Osteocyte (in vitro differentiated cells): ENCODE measurements around the gene RPL13. TPM values are rescaled to one million over a fixed set of nuclear protein-coding genes. Genes with fewer than 3 reads are reported as not detected.

Source experiments
- DNase-seq: peaks from one replicate; pipeline ENCODE4 v3.0.0; 2021; ENCODE audit warnings: mixed read lengths; ENCODE audit not compliant: unreplicated experiment; ENCODE audit errors: extremely low spot score
- H3K27ac Mint-ChIP-seq: one replicate; pipeline ENCODE4 v1.8.0; 2021; ENCODE audit warnings: mild to moderate bottlenecking, mixed read lengths; ENCODE audit not compliant: unreplicated experiment
- H3K27me3 Mint-ChIP-seq: one replicate; pipeline ENCODE4 v1.8.0; 2021; ENCODE audit warnings: mixed read lengths; ENCODE audit not compliant: unreplicated experiment
- H3K36me3 Mint-ChIP-seq: one replicate; pipeline ENCODE4 v1.8.0; 2021; ENCODE audit warnings: mixed read lengths; ENCODE audit not compliant: unreplicated experiment
- H3K4me1 Mint-ChIP-seq: one replicate; pipeline ENCODE4 v1.8.0; 2021; ENCODE audit warnings: mixed read lengths; ENCODE audit not compliant: unreplicated experiment
- H3K4me3 Mint-ChIP-seq: one replicate; pipeline ENCODE4 v1.8.0; 2021; ENCODE audit warnings: mild to moderate bottlenecking, moderate library complexity, mixed read lengths; ENCODE audit not compliant: unreplicated experiment
- H3K9me3 Mint-ChIP-seq: one replicate; pipeline ENCODE4 v1.8.0; 2021; ENCODE audit warnings: mixed read lengths; ENCODE audit not compliant: unreplicated experiment
- CTCF ChIP-seq: fragments of 200-600 bp; sonication (generic); IDR thresholded peaks from 2 replicates; pipeline ENCODE4 v1.5.0; 2021; ENCODE audit warnings: antibody characterized with exemption, mild to moderate bottlenecking, moderate library complexity
- total RNA-seq: library from RNA; stranded (reverse); gene quantifications from 2 replicates; pipeline ENCODE4 v1.2.1, GENCODE V29; 2021

Gene RPL13
- total RNA-seq, 1 donor from 2014 or later, result 1,785 TPM

GRCh38 chr16:89600956-89601355, 40.5 kb downstream of the RPL13 start:
- Mint-ChIP-seq H3K4me3 (no peak overlapping the region), H3K27ac (no peak overlapping the region), H3K36me3 (no peaks in the 10 kb centered on the region), H3K9me3 (no peaks in the 10 kb centered on the region), H3K4me1 (peaks cover 26% of the 10 kb centered on the region), H3K27me3 (no peaks in the 10 kb centered on the region)
- no peak for DNase-seq
- no peak for TF ChIP-seq CTCF

GRCh38 chr16:89601906-89602272, 41.4 kb downstream of the RPL13 start:
- no peak for TF ChIP-seq CTCF
- no peak for DNase-seq
- H3K27ac Mint-ChIP-seq, result peak overlapping the region; percentile 73
- H3K27me3 Mint-ChIP-seq, result no peaks in the 10 kb centered on the region
- H3K4me1 Mint-ChIP-seq, result peaks cover 26% of the 10 kb centered on the region
- H3K4me3 Mint-ChIP-seq, result no peak overlapping the region
- H3K9me3 Mint-ChIP-seq, result no peaks in the 10 kb centered on the region
- H3K36me3 Mint-ChIP-seq, result no peaks in the 10 kb centered on the region

DNA sequence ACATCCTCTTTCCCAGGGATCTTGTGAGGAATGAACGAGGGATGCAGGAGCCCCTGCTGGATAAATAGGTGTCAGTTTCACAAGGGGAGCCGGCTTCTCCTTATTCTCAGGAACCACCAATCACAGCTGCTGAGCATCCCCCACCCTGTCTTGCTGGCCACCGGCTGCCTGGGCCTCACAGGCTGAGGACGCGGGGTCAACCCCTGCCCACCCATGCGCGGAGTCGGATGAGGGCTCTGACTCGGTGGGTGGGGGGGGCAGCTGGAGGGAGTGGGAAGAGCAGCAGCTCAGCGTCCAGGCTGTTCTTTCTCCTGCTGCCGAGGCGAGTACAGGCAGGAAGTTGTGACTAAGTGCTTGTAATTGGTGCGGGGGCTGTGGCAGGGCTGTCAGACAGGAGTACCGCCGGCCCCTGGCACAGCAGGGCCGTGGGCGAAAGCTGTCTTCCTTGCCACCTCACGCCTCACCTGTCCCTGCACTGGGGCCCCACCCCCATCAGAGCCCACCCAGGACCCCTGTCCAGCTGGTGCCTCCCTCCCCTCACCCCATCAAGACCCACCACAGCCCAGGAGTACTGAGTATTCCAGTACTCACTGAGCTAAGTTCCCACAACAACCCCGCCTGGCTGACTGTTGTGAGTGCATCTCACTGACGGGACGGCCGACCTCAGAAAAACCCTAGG, 41.9 kb downstream of the RPL13 start:
- Mint-ChIP-seq H3K4me1 (peaks cover 26% of the 10 kb centered on the region), H3K36me3 (no peaks in the 10 kb centered on the region), H3K27me3 (no peaks in the 10 kb centered on the region), H3K4me3 (peak overlapping the region; percentile 35), H3K27ac (peak overlapping the region; percentile 73), H3K9me3 (no peaks in the 10 kb centered on the region)
- peak; percentile 91 for DNase-seq
- no peak for TF ChIP-seq CTCF

- TF ChIP-seq CTCF, result no peak
- no peak for DNase-seq
- no peaks in the 10 kb centered on the region for H3K9me3 Mint-ChIP-seq
- H3K4me1 Mint-ChIP-seq, result peaks cover 26% of the 10 kb centered on the region
- H3K4me3 Mint-ChIP-seq, result no peak overlapping the region
- H3K36me3 Mint-ChIP-seq, result no peaks in the 10 kb centered on the region
- peak overlapping the region; percentile 73 for H3K27ac Mint-ChIP-seq
- H3K27me3 Mint-ChIP-seq, result no peaks in the 10 kb centered on the region
Measured at GRCh38 chr16:89602952-89603590, 42.6 kb downstream of the RPL13 start.

GRCh38 chr16:89604764-89605163, 44.3 kb downstream of the RPL13 start:
- H3K27me3 Mint-ChIP-seq, result no peaks in the 10 kb centered on the region
- no peak for DNase-seq
- no peak for TF ChIP-seq CTCF
- no peaks in the 10 kb centered on the region for H3K36me3 Mint-ChIP-seq
- no peak overlapping the region for H3K27ac Mint-ChIP-seq
- no peaks in the 10 kb centered on the region for H3K9me3 Mint-ChIP-seq
- no peak overlapping the region for H3K4me3 Mint-ChIP-seq
- H3K4me1 Mint-ChIP-seq, result peaks cover 20% of the 10 kb centered on the region
